ENCODE measurements around the gene INPP5E. TPM values are rescaled to one million over a fixed set of nuclear protein-coding genes. Genes with fewer than 3 reads are reported as not detected.

INPP5E gene
- total RNA-seq, 4 donors from 2014 or later: 6.7 to 19.8 (median 19.2) TPM

- DNase-seq: peak; percentile 99 to 100 (median 100)
- H3K4me1 ChIP-seq: peaks cover 0 to 26% (median 20%) of the 10 kb centered on the region in 4 donors
These were observed 43.3 kb upstream of the INPP5E start, which contains the start of gene SEC16A for GRCh38 chr9:136482793-136483588. SEC16A (minus strand) TSS chr9:136483040; CDS start chr9:136477615, 5,425 bp downstream.

GRCh38 chr9:136482046-136482792 is 42.6 kb upstream of the INPP5E start:
- H3K27ac ChIP-seq: peak overlapping the region; percentile 94 to 100 (median 99)
- peaks cover 0 to 10% (median 0%) of the 10 kb centered on the region in 3 donors for H3K36me3 ChIP-seq
- peak in 2 of 3 donors; percentile 40 to 66 for DNase-seq
- TF ChIP-seq POLR2A (IDR thresholded peaks at IDR 0.05) (no peak), CTCF (IDR thresholded peaks at IDR 0.05) (no peak)
- peaks cover 0 to 26% (median 20%) of the 10 kb centered on the region in 4 donors for H3K4me1 ChIP-seq
- H3K4me3 ChIP-seq: peak overlapping the region; percentile 70 to 94 (median 79)
- no peaks in the 10 kb centered on the region for H3K27me3 ChIP-seq
- H3K9me3 ChIP-seq: no peaks in the 10 kb centered on the region

More at GRCh38 chr9:136482793-136483588, 43.3 kb upstream of the INPP5E start, which contains the start of gene SEC16A:
- H3K4me3 ChIP-seq: peak within 1 kb of the TSS; percentile 70 to 94 (median 79)
- H3K9me3 ChIP-seq: no peaks in the 10 kb centered on the region
- H3K36me3 ChIP-seq: peaks cover 0 to 6% (median 0%) of the 10 kb centered on the region in 3 donors
- H3K27me3 ChIP-seq: no peaks in the 10 kb centered on the region
- TF ChIP-seq POLR2A (IDR thresholded peaks at IDR 0.05) (peak; percentile 80 to 95), CTCF (IDR thresholded peaks at IDR 0.05) (no peak)
- H3K27ac ChIP-seq: peak within 1 kb of the TSS; percentile 94 to 100 (median 99)

GRCh38 chr9:136481558-136481957 is 41.9 kb upstream of the INPP5E start:
- Histone ChIP-seq H3K27ac (peak overlapping the region in 2 of 4 donors; percentile 94 to 99), H3K9me3 (no peaks in the 10 kb centered on the region), H3K36me3 (peaks cover 0 to 17% (median 0%) of the 10 kb centered on the region in 3 donors), H3K4me3 (peak overlapping the region in 3 of 4 donors; percentile 70 to 85 (median 73)), H3K27me3 (no peaks in the 10 kb centered on the region), H3K4me1 (peaks cover 0 to 26% (median 20%) of the 10 kb centered on the region in 4 donors)
- no peak for DNase-seq
- TF ChIP-seq CTCF (IDR thresholded peaks at IDR 0.05) (no peak), POLR2A (IDR thresholded peaks at IDR 0.05) (no peak)

GRCh38 chr9:136476369-136477150 is 36.9 kb upstream of the INPP5E start:
- no peak overlapping the region for H3K4me3 ChIP-seq
- H3K27me3 ChIP-seq: no peaks in the 10 kb centered on the region
- peaks cover 0 to 5% (median 4%) of the 10 kb centered on the region in 4 donors for H3K4me1 ChIP-seq
- no peak for TF ChIP-seq POLR2A (IDR thresholded peaks at IDR 0.05)
- TF ChIP-seq CTCF (IDR thresholded peaks at IDR 0.05): no peak
- H3K36me3 ChIP-seq: peaks cover 0 to 67% (median 0%) of the 10 kb centered on the region in 3 donors
- no peak overlapping the region for H3K27ac ChIP-seq
- no peak for DNase-seq
- no peaks in the 10 kb centered on the region for H3K9me3 ChIP-seq
